IMR-90 (cell line): Measurements from ENCODE around the gene TAGLN2. TPM values are rescaled to one million over a fixed set of nuclear protein-coding genes. Genes with fewer than 3 reads are reported as not detected.
A peak's percentile ranks its signal among the peaks of the same experiment; 100 is the strongest.

Source experiments
- ATAC-seq: fragments of 200-7000 bp; cut with Tn5 transposase; 2 replicates; pipeline ENCODE4 v1.9.1; 2020; ENCODE audit warnings: low read depth, mild to moderate bottlenecking, moderate library complexity
- BruUV-seq: library from RNA; stranded (reverse); fragments of 400-500 nt; replicated peaks from 2 replicates; lab custom pipeline; 2021; lab: Mats Ljungman, UMichigan
- CTCF ChIA-PET: fragments of 300-600 bp; formaldehyde crosslinking; extraction: SDS; loops from one replicate; lab custom pipeline; 2021; ENCODE audit warnings: antibody characterized with exemption; lab: Yijun Ruan, JAX
- POLR2A ChIA-PET: fragments of 300-600 bp; sonication (Branson Sonifier 250); formaldehyde crosslinking; loops from one replicate; lab custom pipeline; 2022; ENCODE audit warnings: antibody characterized with exemption; ENCODE audit not compliant: unreplicated experiment; lab: Charles Lee
- DNase-seq: peaks from one replicate; pipeline ENCODE4 v3.0.0; 2013
- H2AFZ ChIP-seq: replicated peaks from 2 replicates; pipeline ENCODE3; 2013; ENCODE audit warnings: low read length, mild to moderate bottlenecking; ENCODE audit not compliant: poor library complexity
- H2AK5ac ChIP-seq: 2 replicates; pipeline ENCODE4 v1.6.1; 2013; ENCODE audit warnings: low read depth, low read length, inconsistent platforms
- H2AK9ac ChIP-seq: replicated peaks from 2 replicates; pipeline ENCODE3; 2013; ENCODE audit warnings: mild to moderate bottlenecking, low read depth, low read length, moderate library complexity; ENCODE audit not compliant: poor library complexity
- H2BK120ac ChIP-seq: 2 replicates; pipeline ENCODE4 v1.6.1; 2013; ENCODE audit warnings: low read depth, low read length, inconsistent platforms
- H2BK15ac ChIP-seq: 3 replicates; pipeline ENCODE4 v1.6.1; 2013; ENCODE audit warnings: low read depth, low read length, inconsistent platforms
- H2BK20ac ChIP-seq: 2 replicates; pipeline ENCODE4 v1.6.1; 2013; ENCODE audit warnings: low read depth, mild to moderate bottlenecking, inconsistent platforms, low read length, moderate library complexity
- H2BK5ac ChIP-seq: 2 replicates; pipeline ENCODE4 v1.6.1; 2013; ENCODE audit warnings: mild to moderate bottlenecking, low read depth, low read length, inconsistent platforms; ENCODE audit not compliant: poor library complexity, severe bottlenecking
- H3K14ac ChIP-seq: replicated peaks from 2 replicates; pipeline ENCODE4 v1.6.1; 2013; ENCODE audit warnings: low read depth, low read length, inconsistent platforms
- H3K18ac ChIP-seq: 2 replicates; pipeline ENCODE4 v1.6.1; 2013; ENCODE audit warnings: low read depth, low read length, control low read depth
- H3K23ac ChIP-seq: 2 replicates; pipeline ENCODE4 v1.6.1; 2013; ENCODE audit warnings: low read depth, low read length, inconsistent platforms
- H3K27ac ChIP-seq: 2 replicates; pipeline ENCODE4 v1.5.1; 2013; ENCODE audit warnings: mild to moderate bottlenecking, control low read depth, low read length; ENCODE audit not compliant: insufficient read depth
- H3K27me3 ChIP-seq: 2 replicates; pipeline ENCODE4 v1.6.1; 2013; ENCODE audit warnings: low read length; ENCODE audit not compliant: control insufficient read depth, insufficient read depth
- H3K36me3 ChIP-seq: 2 replicates; pipeline ENCODE4 v1.6.1; 2013; ENCODE audit warnings: low read length, mixed read lengths; ENCODE audit not compliant: control insufficient read depth, insufficient read depth
- H3K4ac ChIP-seq: 2 replicates; pipeline ENCODE4 v1.6.1; 2013; ENCODE audit warnings: low read depth, low read length, inconsistent platforms
- H3K4me1 ChIP-seq: 2 replicates; pipeline ENCODE4 v1.6.1; 2013; ENCODE audit warnings: low read length, mixed read lengths; ENCODE audit not compliant: control insufficient read depth, insufficient read depth
- H3K4me2 ChIP-seq: 2 replicates; pipeline ENCODE4 v1.6.1; 2013; ENCODE audit warnings: low read depth, mild to moderate bottlenecking, control low read depth, low read length, moderate library complexity
- H3K4me3 ChIP-seq: 2 replicates; pipeline ENCODE4 v1.5.1; 2013; ENCODE audit warnings: low read depth, mild to moderate bottlenecking, control low read depth, low read length, moderate library complexity; ENCODE audit not compliant: insufficient read depth
- H3K56ac ChIP-seq: 2 replicates; pipeline ENCODE4 v1.6.1; 2013; ENCODE audit warnings: low read length, inconsistent platforms; ENCODE audit not compliant: insufficient read depth; ENCODE audit errors: extremely low read depth
- H3K79me1 ChIP-seq, 2 experiments: 2 replicates each; pipeline ENCODE4 v1.6.1; 2013; ENCODE audit warnings: low read length in 2 of 2, inconsistent platforms in 1 of 2, low read depth in 1 of 2
- H3K9ac ChIP-seq: 2 replicates; pipeline ENCODE4 v1.6.1; 2013; ENCODE audit warnings: low read depth, low read length, control low read depth
- H3K9me1 ChIP-seq: 2 replicates; pipeline ENCODE4 v1.6.1; 2013; ENCODE audit warnings: low read length, inconsistent platforms; ENCODE audit not compliant: insufficient read depth
- H3K9me3 ChIP-seq: 2 replicates; pipeline ENCODE4 v1.6.1; 2013; ENCODE audit warnings: low read length; ENCODE audit not compliant: control insufficient read depth, insufficient read depth
- H4K20me1 ChIP-seq: 2 replicates; pipeline ENCODE4 v1.6.1; 2013; ENCODE audit warnings: low read length, inconsistent platforms; ENCODE audit not compliant: insufficient read depth
- H4K5ac ChIP-seq: 2 replicates; pipeline ENCODE4 v1.6.1; 2013; ENCODE audit warnings: mild to moderate bottlenecking, low read depth, low read length, control low read depth
- H4K8ac ChIP-seq, 2 experiments: 2 replicates each; pipeline ENCODE4 v1.6.1; 2013; ENCODE audit warnings: low read depth in 2 of 2, low read length in 2 of 2, control low read depth in 1 of 2, inconsistent platforms in 1 of 2
- H4K91ac ChIP-seq: 2 replicates; pipeline ENCODE4 v1.6.1; 2013; ENCODE audit warnings: low read depth, low read length, inconsistent platforms; ENCODE audit not compliant: insufficient read depth
- CEBPB ChIP-seq: IDR thresholded peaks from 2 replicates; pipeline ENCODE4 v1.6.1; 2012; ENCODE audit warnings: low read depth, low read length, improper control_type of control experiment
- CHD1 ChIP-seq: IDR thresholded peaks from 2 replicates; pipeline ENCODE4 v1.6.1; 2012; ENCODE audit warnings: low read depth, low read length, improper control_type of control experiment
- FOS ChIP-seq: fragments of 150-350 bp; IDR thresholded peaks from 2 replicates; pipeline ENCODE4 v1.6.1; 2016; ENCODE audit warnings: low read depth, low read length
- MAFK ChIP-seq: IDR thresholded peaks from 2 replicates; pipeline ENCODE4 v1.6.1; 2012; ENCODE audit warnings: low read depth, low read length, improper control_type of control experiment
- MAZ ChIP-seq: IDR thresholded peaks from 2 replicates; pipeline ENCODE4 v1.6.1; 2012; ENCODE audit warnings: low read depth, mild to moderate bottlenecking, low read length, improper control_type of control experiment, moderate library complexity, borderline replicate concordance
- NFE2L2 ChIP-seq: fragments of 150-350 bp; IDR thresholded peaks from 2 replicates; pipeline ENCODE4 v1.6.1; 2016; ENCODE audit warnings: low read depth, mild to moderate bottlenecking, low read length
- POLR2A ChIP-seq: IDR thresholded peaks from 2 replicates; pipeline ENCODE4 v1.6.1; 2012; ENCODE audit warnings: mild to moderate bottlenecking, low read depth, low read length
- RCOR1 ChIP-seq: IDR thresholded peaks from 2 replicates; pipeline ENCODE4 v1.6.1; 2012; ENCODE audit warnings: mild to moderate bottlenecking, low read length, improper control_type of control experiment; ENCODE audit not compliant: insufficient replicate concordance
- RFX5 ChIP-seq: IDR thresholded peaks from 2 replicates; pipeline ENCODE4 v1.8.0; 2012; ENCODE audit warnings: low read depth, mild to moderate bottlenecking, low read length, moderate library complexity
- SMC3 ChIP-seq: fragments of 150-350 bp; IDR thresholded peaks from 2 replicates; pipeline ENCODE4 v1.6.1; 2016; ENCODE audit warnings: low read depth, mild to moderate bottlenecking, antibody characterized with exemption, low read length, moderate library complexity
- USF2 ChIP-seq: fragments of 150-350 bp; IDR thresholded peaks from 2 replicates; pipeline ENCODE4 v1.6.1; 2017; ENCODE audit warnings: mild to moderate bottlenecking, antibody characterized with exemption, low read length, low read depth
- WGBS, 2 experiments: methylation state at CpG; one replicate each; pipeline versions ENCODE4 v1.1.5 to v1.1.7; 2013; ENCODE audit warnings: missing lambda C conversion rate in 2 of 2; ENCODE audit not compliant: insufficient read length in 1 of 2; ENCODE audit errors: extremely low coverage in 2 of 2; 5-methylcytosine and 5-hydroxymethylcytosine counted together
- dilution Hi-C: fragments of 300-500 bp; cut with HindIII; formaldehyde crosslinking; loops from one replicate; pipeline ENCODE4 v1.14.3; 2018; ENCODE audit warnings: low sequenced_read_pairs; ENCODE audit not compliant: unreplicated experiment
- in situ Hi-C: fragments of 300-500 bp; cut with MboI; formaldehyde crosslinking; loops from 3 replicates; pipeline ENCODE4 v1.14.3; 2019; ENCODE audit warnings: low sequenced_read_pairs, inconsistent platforms, mixed read lengths
- intact Hi-C: fragments of 100-400 bp; cut with micrococcal nuclease; formaldehyde crosslinking; loops from 2 replicates; pipeline ENCODE4 v1.10.0; 2022
- polyA plus RNA-seq, 3 experiments: library from polyadenylated mRNA; depleted of rRNA; stranded (reverse); fragments of >200 nt; gene quantifications; 2 replicates each; pipeline ENCODE4 v1.2.3, GENCODE V29; 2012; ENCODE audit warnings: low replicate concordance in 1 of 3
- total RNA-seq: library from RNA; depleted of rRNA; stranded (reverse); fragments of >200 nt; gene quantifications from 2 replicates; pipeline ENCODE4 v1.2.3, GENCODE V29; 2012

The TAGLN2 gene
- total and polyA plus RNA-seq, 2 of the 4 experiments (the other 2 are of a cell fraction) = 440 to 634 TPM

GRCh38 chr1:159941591-159942560 lies 16.6 kb upstream of the TAGLN2 start (continued):
- no peak for TF ChIP-seq FOS

GRCh38 chr1:159941141-159941540 lies 15.8 kb upstream of the TAGLN2 start:
- H3K36me3 ChIP-seq = no peaks in the 10 kb centered on the region
- no peaks in the 10 kb centered on the region for H3K79me1 ChIP-seq
- dilution Hi-C loops = no loop called here
- no peak overlapping the region for H2BK15ac ChIP-seq
- peak overlapping the region; percentile 33 for H2AFZ ChIP-seq
- intact Hi-C loops = loop anchor here (10.0 kb wide), 1 partner anchor 434 kb away; no protein-coding TSS in a partner anchor
- no peak overlapping the region for H2BK5ac ChIP-seq
- H2BK120ac ChIP-seq = no peak overlapping the region
- ChIA-PET CTCF (interaction anchor here (6.4 kb wide), 1 partner anchor 65 kb away, joined by 48 read pairs; no protein-coding TSS in a partner anchor), POLR2A (no interaction called here)
- H3K18ac ChIP-seq = no peak overlapping the region
- no peak overlapping the region for H3K56ac ChIP-seq
- no TSS peak for BruUV-seq
- H4K91ac ChIP-seq = no peak overlapping the region
- H3K23ac ChIP-seq = no peak overlapping the region
- H2BK20ac ChIP-seq = no peak overlapping the region
- H3K27me3 ChIP-seq = peaks cover 74% of the 10 kb centered on the region
- no peaks in the 10 kb centered on the region for H3K9me1 ChIP-seq
- no peak overlapping the region for H3K4me3 ChIP-seq
- no peak overlapping the region for H3K14ac ChIP-seq
- H3K4me2 ChIP-seq = no peak overlapping the region
- no CpG with 5 or more reads among the region's 5 CpGs for WGBS, 2 experiments
- TF ChIP-seq USF2 (no peak), RCOR1 (no peak), RFX5 (no peak), CHD1 (no peak), MAFK (no peak), SMC3 (no peak), MAZ (no peak), CEBPB (no peak), NFE2L2 (no peak), POLR2A (no peak)
- H3K9ac ChIP-seq = no peak overlapping the region
- no peak for DNase-seq
- H2AK5ac ChIP-seq = no peak overlapping the region
- H2AK9ac ChIP-seq = no peak overlapping the region
- H4K5ac ChIP-seq = no peak overlapping the region
- in situ Hi-C loops = no loop called here
- no peak for ATAC-seq
- H4K8ac ChIP-seq = no peak overlapping the region
- no peaks in the 10 kb centered on the region for H3K4me1 ChIP-seq
- H3K4ac ChIP-seq = no peak overlapping the region
- no peaks in the 10 kb centered on the region for H4K20me1 ChIP-seq
- H3K9me3 ChIP-seq = no peaks in the 10 kb centered on the region
- H3K27ac ChIP-seq = no peak overlapping the region
